GM21381 (cell line): ENCODE measurements around the gene MYO7B.

Experiments used
- ATAC-seq: cut with Tn5 transposase; IDR thresholded peaks from one replicate; pipeline ENCODE4 v1.9.1; 2021; ENCODE audit warnings: mild to moderate bottlenecking, moderate library complexity; ENCODE audit not compliant: unreplicated experiment

MYO7B gene

GRCh38 chr2:127572841-127573240 is 37.4 kb downstream of the MYO7B start:
- ATAC-seq, result no peak

- ATAC-seq, result no peak
These were observed 37.8 kb downstream of the MYO7B start for GRCh38 chr2:127573298-127573697.

- no peak for ATAC-seq
These were observed 38.3 kb downstream of the MYO7B start for GRCh38 chr2:127573771-127574170.

- no peak for ATAC-seq
These were observed 39.2 kb downstream of the MYO7B start for GRCh38 chr2:127574656-127575055.

GRCh38 chr2:127575185-127575765 is 39.8 kb downstream of the MYO7B start:
- ATAC-seq, result no peak

GRCh38 chr2:127575941-127576432 is 40.5 kb downstream of the MYO7B start:
- no peak for ATAC-seq

- no peak for ATAC-seq
These were observed 41.1 kb downstream of the MYO7B start for GRCh38 chr2:127576433-127577207.

GRCh38 chr2:127577208-127577475 is 41.7 kb downstream of the MYO7B start:
- ATAC-seq, result no peak

GRCh38 chr2:127577503-127577902 is 42.0 kb downstream of the MYO7B start:
- ATAC-seq, result no peak

GRCh38 chr2:127577973-127578372 is 42.5 kb downstream of the MYO7B start:
- ATAC-seq, result no peak

GRCh38 chr2:127578411-127578810 is 42.9 kb downstream of the MYO7B start:
- no peak for ATAC-seq

- no peak for ATAC-seq
These were observed 43.7 kb downstream of the MYO7B start for GRCh38 chr2:127579231-127579630.

- ATAC-seq, result no peak
These were observed 44.9 kb downstream of the MYO7B start for GRCh38 chr2:127580167-127581049.

- no peak for ATAC-seq
These were observed 45.5 kb downstream of the MYO7B start for GRCh38 chr2:127581050-127581345.

GRCh38 chr2:127581516-127582490 is 46.3 kb downstream of the MYO7B start:
- no peak for ATAC-seq

- ATAC-seq, result no peak
These were observed 47.7 kb downstream of the MYO7B start for GRCh38 chr2:127582863-127583861.

- ATAC-seq, result no peak
These were observed 48.6 kb downstream of the MYO7B start for GRCh38 chr2:127584047-127584446.

- ATAC-seq, result no peak
These were observed 49.1 kb downstream of the MYO7B start for GRCh38 chr2:127584516-127585033.

- ATAC-seq, result no peak
These were observed 49.9 kb downstream of the MYO7B start for GRCh38 chr2:127585270-127585807.
